MV-4-11 (cell line): ENCODE results near the gene DEAF1.

Source experiments
- DNase-seq: peaks from one replicate; lab custom pipeline; 2025; lab: John Stamatoyannopoulos, UW

The DEAF1 gene

DNA sequence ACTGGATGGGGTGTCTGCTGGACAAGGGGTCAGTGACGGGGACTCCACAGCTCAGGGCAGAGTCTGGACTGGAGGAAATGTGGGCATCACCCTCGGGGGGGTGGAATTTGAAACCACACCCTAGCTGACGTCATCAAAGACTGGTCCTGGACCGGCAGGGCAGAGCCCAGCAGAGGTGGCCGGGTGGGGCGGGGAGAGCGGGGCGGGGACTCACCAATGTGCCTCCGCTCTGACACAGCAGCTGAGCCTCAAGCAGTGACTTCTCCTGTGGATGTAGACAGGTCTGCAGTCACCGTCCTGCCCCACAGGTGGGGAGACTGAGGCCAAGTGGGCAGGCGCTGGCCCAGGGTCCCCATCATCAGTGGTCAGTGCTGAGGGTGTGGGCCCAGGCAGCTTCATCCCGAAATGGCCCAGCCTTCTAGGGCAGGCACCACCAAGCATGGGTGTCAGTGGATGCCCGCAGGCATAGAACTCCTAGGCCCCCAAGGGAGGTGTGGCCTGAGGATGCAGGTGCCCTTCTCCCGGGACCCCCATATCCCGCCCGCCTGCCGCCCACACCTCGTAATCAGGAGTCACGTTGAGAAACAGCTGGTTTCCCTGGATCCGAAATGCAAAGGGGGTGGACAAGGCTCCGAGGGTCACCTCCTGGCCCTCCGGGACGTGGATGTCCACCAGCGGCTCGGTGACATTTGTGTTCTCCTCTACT, 70.9 kb downstream of the DEAF1 start:
- DNase-seq = no peak

DNA sequence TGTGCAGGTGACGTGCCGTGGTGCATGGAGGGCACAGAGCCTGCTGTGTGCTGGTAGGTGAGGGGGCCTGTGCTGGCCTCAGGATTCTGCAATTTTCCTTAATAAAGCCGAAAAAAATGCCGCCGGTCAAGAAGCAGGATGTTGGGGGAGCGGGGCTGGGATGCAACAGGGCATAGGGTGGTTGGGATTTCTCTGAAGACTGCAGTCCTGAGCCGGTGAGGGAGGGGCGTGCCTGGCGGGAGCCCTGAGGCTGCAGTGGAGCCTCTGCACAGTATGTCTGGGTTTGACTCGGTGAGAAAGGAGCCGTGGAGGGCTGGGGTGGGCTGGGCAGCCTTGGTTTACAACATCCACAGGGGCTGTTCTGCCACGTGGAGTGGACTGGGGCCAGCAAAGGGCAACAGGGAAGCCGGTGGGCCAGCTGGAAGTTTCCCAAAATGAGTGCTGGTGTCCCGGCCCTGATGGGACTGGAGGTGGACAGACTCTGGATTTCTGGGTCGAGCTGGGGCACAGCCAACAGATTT, 71.6 kb downstream of the DEAF1 start:
- no peak for DNase-seq

DNA sequence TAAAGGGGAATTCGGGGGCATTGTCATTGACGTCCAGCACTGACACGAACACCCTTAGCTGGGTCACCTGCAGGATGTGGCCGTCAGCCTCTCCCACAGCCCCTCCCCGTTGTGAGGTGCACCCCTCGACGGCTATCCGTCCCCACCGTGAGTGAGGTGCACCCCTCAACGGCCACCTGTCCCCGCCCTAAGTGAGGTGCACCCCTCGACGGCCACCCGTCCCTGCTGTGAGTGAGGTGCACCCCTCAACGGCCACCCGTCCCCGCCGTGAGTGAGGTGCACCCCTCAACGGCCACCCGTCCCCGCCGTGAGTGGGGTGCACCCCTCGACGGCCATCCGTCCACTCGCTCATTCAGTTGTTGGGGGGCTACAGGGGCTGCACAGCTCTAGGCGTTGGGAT, 73.2 kb downstream of the DEAF1 start:
- DNase-seq = no peak

DNA sequence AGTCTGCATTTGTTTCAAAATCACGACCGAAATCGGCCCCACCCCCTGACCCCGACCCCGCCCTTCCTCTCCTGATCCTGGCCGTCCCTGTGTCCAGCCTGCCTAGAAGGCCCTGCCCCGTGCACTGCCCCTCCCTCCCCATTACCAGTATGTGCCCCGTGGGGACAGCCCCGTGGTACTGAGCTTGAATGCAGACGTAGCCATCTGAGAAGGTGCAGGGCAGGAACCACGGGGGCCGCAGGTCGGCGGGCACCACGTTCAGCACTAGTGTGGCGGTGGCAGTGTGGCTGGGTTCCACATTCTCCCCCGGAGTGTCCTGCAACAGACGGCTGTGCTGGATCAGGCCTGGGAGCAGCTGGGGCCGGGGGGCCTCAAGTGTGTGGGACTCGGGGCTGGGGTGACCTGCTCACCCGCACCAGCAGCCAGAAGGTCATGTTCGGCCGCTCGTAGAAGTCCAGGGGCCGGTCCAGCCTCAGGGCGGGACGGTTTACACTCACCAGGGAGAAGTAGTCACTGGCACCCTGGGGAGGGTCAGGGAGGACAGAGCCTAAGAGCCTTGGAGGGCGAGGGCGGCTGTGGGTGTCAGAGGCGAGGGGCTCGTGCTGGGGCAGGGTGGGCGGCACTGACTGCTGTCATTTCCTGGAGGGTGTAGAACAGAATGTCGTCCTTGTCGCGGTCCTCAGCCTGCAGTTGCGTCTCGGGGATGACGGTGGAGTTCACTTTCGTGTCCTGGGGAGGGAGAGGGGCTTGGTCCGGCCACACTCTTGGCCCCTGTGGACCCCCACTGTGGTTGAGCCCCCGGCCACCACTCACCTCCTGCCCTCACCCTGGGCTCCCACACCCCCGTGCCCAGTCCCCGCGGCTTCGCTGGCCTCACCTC, 73.8 kb downstream of the DEAF1 start:
- no peak for DNase-seq

DNA sequence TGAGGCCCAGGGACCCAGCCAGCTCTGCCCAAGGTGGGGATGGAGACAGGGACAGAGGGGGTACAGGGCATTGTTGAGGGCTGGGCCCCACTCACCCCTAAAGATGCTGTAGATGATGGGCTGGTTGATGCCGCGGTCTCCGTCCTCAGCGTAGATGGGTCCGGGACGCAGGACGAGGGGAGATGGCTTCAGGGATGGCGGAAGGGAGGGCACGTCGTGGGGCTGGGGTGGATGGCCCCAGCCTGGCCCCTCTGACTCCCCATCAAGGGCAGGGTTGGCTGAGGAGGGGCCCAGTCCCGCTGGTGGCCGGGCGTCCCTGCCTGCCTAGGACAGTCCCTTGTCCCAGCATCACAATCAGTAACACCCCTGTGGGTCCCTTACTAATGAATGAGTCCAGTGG, 74.8 kb downstream of the DEAF1 start:
- no peak for DNase-seq

DNA sequence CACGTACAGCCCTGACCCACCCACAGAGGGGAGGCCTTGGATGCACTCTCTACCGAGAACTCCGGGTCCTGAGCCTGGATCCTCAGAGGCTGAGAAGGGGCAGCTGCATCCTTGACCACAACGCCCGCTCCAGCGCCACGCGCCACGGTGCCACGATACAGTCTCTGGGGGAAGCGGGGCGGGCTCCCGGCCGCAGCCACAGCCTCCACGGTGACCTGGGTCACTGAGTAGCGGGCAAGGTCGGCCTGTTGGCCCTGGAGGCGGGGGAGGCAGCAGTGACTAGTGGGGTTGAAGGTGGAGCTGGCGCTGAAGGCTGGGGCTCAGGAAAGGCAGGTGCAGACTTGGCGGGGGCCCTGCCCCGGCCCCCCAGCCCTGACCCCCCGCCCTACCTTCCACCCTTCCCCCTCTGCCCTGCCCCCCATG, 75.4 kb downstream of the DEAF1 start:
- DNase-seq = no peak

DNA sequence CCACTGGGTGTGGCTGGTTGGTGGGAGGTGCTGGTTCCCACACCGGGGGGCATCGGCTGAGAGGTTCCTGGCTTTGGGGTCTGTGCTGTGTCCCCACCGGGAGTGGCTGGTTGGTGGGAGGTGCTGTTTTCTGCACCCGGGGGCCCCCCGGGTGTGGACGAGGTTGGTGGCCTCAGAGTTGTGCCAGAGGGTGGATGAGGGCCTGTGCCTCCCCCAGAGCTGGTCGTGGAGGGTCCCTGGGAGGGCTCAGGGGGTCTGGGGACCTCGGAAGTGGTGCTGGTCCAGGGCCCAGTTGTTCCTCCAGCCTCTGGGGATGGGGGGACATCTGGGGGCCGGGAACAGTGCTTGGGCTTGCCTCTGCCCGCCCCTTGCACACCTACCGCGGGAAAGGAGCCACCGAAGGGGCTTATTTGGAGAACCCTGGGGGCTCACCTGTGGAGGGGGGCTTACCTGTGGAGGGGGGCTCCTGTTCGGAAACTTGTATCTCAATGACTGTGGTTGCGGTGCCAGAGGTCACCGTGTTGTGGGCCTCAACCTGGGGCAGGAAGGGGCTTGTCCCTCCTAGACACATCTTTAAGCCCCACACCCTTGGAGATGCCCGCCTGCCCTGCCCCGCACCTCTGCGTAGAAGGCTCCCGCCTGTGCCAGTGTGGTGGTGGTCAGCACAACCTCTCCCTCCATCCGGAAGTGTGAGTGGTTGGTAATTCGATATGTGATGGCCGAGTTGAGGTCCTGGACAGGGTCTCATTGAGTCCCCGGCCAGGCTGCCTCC, 76.0 kb downstream of the DEAF1 start:
- no peak for DNase-seq

DNA sequence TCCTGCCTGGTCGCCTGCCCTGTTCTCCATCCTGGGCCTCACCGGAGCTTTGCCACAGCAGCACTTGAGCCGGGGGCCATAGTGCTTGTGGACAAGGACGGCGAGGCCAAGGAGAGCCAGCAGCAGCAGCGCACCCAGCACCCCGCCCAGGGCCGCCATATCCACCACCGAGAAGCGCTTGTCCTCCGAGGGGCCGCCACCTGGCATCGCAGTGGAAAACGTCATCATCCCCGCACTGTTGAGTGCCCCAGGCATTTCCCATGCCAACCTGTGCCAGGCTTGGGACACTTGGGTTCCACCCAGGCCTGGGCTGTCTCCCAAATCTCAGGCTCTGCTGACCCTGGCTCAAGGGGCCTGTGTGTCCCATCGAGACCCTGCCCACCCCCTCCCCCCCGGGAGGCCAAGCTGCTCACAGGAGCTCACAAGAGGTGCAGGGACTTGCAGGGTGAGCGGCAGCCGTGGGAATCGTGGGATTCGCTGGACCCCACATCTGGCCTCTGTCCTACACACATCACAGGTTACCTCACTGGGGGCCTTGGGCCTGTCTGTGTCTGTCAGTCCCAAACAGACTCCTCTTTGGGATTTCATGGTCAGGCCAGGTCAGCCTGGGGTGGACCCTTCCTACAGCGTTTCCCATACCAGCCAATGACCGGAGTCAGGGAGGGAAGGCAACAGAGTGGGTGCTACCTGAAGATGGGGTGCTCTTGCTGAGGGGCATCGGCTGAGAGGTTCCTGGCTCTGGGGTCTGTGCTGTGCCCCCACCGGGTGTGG, 76.9 kb downstream of the DEAF1 start:
- DNase-seq = no peak

DNA sequence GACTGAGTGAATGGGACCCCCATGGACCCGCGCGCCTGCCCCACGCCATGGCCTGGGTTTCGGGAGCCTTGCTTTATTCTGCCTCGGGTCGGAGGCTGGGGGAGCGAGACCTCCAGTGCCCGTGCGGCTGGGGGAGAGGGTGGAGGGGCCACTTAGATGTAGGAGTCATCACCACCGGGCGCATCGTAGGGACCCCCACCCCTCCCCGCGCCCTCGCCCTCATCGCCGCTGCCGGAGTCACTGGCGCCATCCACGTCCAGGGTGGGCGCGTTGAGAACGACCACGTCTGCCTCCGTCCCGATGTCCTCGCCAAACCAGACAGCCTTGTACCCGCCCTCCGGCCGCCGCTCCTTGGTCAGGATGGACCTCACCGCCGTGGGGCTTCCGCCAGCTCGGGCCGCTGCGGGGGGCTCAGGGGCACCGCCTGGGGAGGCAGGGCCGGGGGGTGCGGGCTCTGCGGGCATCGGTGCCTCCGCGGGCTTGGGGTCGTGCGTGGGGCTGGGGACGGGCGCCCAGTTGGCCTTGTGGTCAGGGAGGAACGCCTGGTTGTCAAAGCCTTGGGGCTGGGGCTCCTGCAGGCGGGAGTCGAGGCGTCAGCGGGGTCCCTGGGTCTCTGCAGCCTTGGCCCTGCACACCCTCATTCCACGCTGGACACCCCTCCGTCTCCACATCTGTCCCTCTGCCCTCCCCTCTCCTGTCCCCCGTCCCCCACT, 77.7 kb downstream of the DEAF1 start:
- DNase-seq = no peak

DNA sequence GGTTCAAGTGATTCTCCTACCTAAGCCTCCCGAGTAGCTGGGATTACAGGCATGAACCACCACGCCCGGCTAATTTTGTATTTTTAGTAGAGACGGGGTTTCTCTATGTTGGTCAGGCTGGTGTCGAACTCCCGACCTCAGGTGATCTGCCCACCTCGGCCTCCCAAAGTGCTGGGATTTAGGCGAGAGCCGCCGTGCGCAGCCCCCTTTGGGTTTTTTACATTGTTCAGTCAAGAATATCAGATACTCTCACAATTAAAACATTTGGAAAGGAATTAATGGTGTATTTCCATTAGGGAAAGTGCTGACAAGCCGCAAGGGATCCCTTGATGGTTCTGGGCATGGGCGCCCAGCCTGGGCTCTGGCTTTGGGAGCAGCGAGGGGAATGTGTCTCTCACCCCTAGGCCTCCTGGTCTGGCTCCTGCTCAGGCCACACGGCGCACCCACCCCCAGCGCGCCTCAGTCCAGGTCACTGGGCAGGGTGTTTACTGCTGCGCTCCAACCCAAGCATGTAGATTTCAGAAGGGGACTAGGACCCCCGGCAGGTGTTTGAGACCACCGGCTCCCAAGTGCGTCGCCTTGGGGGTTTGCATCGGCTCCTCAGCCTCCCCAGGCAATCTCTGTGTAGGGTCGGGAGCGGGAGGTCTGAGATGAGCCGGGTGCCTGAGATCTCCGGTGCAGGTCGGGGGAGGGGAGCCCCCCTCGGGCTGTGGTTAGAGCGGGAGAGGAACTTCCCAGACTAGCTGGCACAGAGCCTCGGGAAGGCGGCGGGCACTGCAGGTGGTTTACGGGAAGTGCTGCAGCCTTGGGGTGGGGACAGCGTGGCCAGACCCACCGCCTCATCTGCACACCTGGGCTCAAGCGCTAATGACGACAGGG, 78.5 kb downstream of the DEAF1 start:
- DNase-seq = no peak

DNA sequence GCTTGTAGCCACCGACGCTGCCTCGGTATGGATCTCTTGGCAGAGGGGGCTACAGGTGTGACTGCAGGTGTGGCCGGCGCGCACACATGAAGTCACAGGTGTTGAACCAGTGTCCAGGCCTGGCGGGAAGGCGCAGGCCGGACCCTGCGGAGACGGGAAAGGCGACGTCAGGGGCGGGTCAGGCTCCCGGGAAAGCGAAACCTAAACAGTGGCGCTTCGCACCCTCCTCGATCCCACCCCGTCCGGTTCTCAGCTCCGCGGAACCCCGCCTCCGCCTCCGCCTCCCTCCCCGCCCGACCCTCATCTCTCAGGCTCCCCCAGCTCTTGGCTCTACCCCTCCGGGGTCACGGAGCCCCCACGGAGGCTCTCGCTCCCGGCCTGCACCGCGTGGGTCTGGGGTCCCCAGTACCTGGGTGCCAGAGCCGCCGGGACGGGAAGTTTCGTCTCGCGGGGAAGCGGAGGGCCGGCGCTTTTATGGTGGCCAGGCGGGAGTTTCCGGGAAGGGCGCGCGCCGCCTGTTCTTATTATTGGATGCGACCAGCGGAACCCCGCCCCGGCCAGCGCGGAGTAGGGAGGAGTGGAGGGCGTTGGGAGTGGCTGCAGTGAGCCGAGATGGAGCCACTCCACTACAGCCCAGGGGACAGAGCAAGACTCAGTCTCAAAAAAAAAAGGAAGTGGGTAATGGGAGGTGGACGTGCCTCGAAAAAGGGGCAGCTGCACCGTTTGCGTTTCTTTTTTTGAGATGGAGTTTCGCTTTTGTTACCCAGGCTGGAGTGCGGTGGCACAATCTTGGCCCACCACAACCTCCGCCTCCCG, 79.3 kb downstream of the DEAF1 start, which contains the start of gene IRF7:
Gene IRF7, minus strand, starts transcription at position 447 of the 816 bp plus-strand sequence. CDS start 586 bp downstream, outside the sequence.
- peak; percentile 99 for DNase-seq

DNA sequence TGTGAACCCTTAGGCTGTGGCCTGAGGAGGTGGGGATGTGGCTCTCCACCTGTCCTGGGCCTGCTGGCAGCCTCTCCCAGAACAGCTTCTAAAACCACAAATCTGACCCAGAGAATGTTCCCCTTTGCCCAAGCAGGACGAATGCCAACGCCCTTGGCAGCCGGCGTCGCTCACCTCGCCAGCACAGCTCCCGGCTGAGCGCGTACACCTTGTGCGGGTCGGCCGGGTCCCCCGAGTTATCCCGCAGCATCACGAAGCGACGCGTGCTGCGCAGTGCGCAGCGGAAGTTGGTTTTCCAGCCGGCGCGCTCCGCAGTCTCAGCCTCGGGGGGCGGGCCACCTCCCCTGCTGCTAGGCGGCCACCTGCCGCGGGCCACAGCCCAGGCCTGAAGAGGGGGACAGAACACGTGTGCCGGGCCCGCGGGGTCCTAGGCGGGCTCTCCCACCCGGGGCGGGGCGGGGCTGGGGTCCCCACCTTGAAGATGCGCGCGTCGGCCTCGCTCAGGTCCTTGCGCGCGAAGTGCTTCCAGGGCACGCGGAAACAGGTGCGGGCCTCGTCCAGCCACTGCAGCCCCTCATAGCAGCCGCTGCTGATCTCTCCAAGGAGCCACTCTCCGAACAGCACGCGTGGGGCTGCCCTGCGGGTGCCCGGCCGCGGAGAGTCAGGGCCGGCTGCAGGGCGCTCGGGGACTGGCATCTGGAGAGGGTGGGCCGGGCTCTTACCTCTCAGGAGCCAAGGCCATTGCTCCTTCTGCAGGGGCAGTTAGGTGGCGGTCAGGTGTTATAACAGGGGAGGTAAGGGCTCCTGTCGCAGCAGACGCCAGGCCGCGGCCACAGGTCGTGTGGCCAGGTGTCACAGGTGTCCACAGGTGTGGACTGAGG, 80.2 kb downstream of the DEAF1 start:
- no peak for DNase-seq

DNA sequence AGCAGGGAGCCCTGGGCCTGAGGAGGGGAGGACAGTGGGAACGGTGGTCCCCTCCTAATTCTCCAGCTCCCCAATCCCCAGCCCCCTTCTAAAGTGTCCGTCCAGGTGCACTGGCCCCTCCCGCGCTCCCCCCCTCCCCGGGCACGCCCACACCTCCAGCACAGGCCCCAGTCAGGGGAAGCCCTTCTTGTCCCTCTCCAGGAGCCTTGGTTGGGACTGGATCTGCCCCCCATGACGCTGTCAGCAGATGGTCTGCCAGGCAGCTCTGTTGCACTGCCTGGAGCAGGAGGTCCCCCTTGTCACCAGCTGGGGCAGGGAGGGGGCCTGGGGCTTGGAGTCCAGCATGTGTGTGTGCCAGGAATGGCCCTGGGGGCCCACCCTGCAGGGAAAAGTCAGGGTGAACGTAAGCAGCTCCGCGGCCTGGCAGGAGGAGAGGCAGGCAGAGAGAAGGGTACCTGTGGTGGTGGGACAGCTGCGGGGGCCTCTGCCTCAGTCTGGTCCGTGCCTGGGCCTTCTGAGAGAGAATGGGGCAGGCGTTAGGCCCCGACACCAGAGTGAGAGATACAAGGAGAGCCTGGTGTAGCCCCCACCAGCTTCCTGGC, 80.9 kb downstream of the DEAF1 start:
- no peak for DNase-seq

DNA sequence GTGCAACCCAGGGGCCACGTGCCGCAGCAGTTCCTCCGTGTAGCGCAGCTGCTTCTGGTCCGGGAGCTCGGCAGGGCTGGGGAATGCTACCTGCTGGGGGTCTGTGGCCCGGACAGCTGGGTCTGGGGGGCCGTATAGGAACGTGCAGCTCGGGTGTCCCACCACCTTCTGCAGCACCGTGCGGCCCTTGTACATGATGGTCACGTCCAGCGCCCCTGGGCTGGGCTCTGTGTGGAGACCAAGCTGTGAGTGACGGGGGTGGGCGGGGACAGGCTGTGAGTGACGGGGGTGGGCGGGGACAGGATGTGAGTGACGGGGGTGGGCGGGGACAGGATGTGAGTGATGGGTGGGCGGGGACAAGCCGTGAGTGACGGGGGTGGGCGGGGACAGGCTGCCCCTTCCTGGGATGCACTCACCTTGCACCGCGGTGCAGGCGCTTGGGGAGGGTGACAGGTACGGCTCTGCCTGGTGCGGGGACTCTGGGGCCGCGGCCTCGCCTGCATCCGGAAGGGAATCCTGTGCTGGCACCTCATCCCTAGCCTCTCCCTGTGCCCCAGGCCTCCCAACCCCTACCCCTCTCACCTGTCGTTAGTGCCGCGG, 81.6 kb downstream of the DEAF1 start:
- no peak for DNase-seq

DNA sequence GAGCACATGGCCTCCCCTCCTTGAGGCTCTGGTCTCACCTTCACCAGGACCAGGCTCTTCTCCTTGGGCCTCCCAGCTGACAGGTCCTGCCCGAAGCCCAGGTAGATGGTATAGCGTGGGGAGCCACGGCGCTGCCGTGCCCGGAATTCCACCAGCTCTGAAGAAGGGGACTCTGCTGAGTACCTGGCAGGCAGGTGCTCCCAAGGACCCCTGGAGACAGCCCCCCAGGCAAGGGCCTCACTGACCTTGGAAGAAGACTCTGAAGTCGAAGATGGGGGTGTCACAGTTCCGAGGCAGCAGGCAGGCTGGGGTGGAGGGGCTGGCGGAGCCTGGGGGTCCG, 82.1 kb downstream of the DEAF1 start:
- no peak for DNase-seq

DNA sequence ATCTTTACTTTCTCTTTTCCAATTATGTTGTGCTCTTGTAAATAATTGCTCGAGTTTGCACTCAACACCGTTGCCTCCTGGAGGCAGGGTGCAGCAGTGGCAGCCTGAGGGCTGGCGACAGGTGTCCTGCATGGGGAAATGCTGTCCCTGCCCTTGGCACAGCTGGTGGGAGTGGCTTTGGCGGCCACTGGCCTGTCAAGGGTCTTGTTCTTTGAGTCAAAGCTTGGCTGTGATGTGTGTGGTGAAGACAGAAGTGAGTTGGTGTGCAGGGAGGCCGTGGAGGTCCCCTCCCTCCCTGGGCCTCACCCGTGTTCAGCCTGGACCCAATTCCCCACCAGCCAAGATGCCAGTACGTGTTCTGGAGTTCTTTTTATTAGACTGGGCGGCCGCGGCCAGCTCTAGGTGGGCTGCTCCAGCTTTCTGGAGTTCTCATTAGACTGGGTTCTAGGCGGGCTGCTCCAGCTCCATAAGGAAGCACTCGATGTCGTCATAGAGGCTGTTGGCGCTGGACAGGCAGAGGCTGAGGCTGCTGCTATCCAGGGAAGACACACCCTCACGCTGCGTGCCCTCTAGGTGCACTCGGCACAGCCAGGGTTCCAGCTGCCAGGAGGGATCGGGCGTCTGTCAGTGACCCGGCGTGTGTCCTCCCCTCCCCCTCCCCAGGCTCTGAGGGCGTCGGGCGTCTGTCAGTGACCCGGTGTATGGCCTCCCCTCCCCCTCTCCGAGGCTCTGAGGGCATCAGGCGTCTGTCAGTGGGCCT, 82.6 kb downstream of the DEAF1 start:
- DNase-seq = peak; percentile 54
